ENCODE measurements around the gene KAT8. TPM values are rescaled to one million over a fixed set of nuclear protein-coding genes. Genes with fewer than 3 reads are reported as not detected.

The KAT8 gene
- total and polyA plus RNA-seq, 10 of the 15 experiments (the other 5 are each of a cell fraction or from before 2014, with no cell fraction given) = 5.5 to 55.8 (median 39.6) TPM

- TF ChIP-seq ZNF687 (IDR thresholded peaks at IDR 0.05) = no peak
- TF ChIP-seq ZBED1 (IDR thresholded peaks at IDR 0.05; ENCODE audit: borderline replicate concordance) = peak; percentile 71
- TF ChIP-seq CTCF (IDR thresholded peaks at IDR 0.05 in 2 of 3, conservative IDR thresholded peaks at IDR 0.05 in 1 of 3; ENCODE audit: control insufficient read depth in 2 of 3, extremely low read depth in 1 of 3, insufficient read depth in 1 of 3, low read depth in 3 of 3, low read length in 3 of 3) = no peak
- TF ChIP-seq TCF3 (IDR thresholded peaks at IDR 0.05; ENCODE audit: borderline replicate concordance, insufficient read depth, low read depth, low read length) = peak; percentile 47; the same call in 1 of the 2 replicates
- TF ChIP-seq NFXL1 (IDR thresholded peaks at IDR 0.05; ENCODE audit: borderline replicate concordance) = peak; percentile 96
- TF ChIP-seq HDAC2 (IDR thresholded peaks at IDR 0.05) = no peak
- peak; percentile 88 for TF ChIP-seq ZBTB11 (CRISPR knock-in tag; IDR thresholded peaks at IDR 0.05)
- TF ChIP-seq TARDBP (IDR thresholded peaks at IDR 0.05; ENCODE audit: borderline replicate concordance) = no peak
- peak; percentile 73 to 88 for TF ChIP-seq EGR1 (IDR thresholded peaks at IDR 0.05; ENCODE audit: borderline replicate concordance in 1 of 2, low read depth in 2 of 2, low read length in 2 of 2)
- TF ChIP-seq CHD4 (IDR thresholded peaks at IDR 0.05) = no peak
- peak in 1 of 2 experiments; percentile 87; a peak in 2 of 4 replicates for TF ChIP-seq SRF (IDR thresholded peaks at IDR 0.05; ENCODE audit: low read depth in 2 of 2, low read length in 2 of 2)
- 0 out of 2 replicates have a peak, but pooled peaks have one; percentile 6 for TF ChIP-seq REST (IDR thresholded peaks at IDR 0.05; ENCODE audit: low read depth, low read length)
- no peak for TF ChIP-seq EZH2 (IDR thresholded peaks at IDR 0.05; ENCODE audit: borderline replicate concordance, control insufficient read depth, low read depth, low read length)
- TF ChIP-seq TCF12 (IDR thresholded peaks at IDR 0.05; ENCODE audit: low read depth, low read length) = peak; percentile 71; the same call in 1 of the 2 replicates
- TF ChIP-seq BCL11A (IDR thresholded peaks at IDR 0.05; ENCODE audit: low read depth, low read length) = no peak
These were observed 43.3 kb upstream of the KAT8 start, which contains the start of the genes ZNF646 and ZNF668 (continued) for GRCh38 chr16:31073970-31074813.

Measured in GM12878 (cell line).